ENCODE results near the gene ABCD3.
"Not testable (repeated sequence)": the region's sequence is repeated elsewhere in the genome, so short reads cannot be mapped to it uniquely, and the experiment has no call there.

Gene ABCD3

DNA sequence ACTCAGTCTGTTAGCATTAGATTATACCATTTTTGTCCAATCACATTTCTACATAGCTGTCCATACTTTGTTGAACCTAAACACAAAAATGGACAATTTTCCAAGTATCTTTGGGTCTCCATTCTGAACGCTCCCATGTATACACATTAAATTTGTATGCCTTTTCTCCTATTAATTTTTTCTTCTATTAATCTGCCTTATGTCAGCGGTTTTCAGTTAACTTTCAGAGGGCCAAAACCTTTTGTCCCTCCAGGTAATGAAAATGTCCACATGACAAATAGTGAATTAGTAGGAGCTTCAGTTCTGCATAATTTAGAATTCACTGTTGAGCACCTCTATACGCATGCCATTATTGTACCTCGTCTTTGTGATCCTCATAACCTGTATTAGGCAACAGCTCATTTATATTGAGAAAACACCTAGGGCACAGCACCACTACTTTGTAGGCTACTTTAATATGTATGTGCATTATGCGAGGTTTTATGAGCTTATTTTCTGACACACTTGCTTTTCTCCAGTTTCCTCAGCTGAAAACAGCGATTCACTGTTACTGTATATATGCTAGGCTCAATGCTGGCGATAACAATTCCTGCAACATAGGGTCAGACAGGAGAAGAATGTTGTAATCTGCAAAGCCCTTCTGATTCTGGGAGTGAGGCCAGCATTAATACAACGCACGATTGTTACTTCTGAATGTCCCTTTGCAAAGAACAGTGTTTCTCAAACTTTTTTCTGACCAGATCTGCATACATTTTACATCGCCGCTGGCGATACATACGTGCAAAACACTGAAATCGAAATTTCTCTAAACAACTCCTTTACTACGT lies 1.1 kb upstream of the ABCD3 start:
- DNase-seq: no peak

DNA sequence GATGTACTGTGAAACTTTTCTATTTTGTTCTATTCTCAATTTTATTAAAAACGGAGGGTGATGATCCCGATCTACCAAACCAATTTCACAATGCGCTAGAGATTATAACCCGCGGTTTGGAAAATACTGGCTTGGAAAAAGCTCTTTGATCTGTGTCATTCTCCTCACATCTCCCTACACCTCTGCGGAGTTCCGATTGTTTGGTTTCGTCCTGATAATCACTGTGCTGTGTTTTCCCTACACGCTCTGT lies 536 bp upstream of the ABCD3 start:
- no peak for DNase-seq

DNA sequence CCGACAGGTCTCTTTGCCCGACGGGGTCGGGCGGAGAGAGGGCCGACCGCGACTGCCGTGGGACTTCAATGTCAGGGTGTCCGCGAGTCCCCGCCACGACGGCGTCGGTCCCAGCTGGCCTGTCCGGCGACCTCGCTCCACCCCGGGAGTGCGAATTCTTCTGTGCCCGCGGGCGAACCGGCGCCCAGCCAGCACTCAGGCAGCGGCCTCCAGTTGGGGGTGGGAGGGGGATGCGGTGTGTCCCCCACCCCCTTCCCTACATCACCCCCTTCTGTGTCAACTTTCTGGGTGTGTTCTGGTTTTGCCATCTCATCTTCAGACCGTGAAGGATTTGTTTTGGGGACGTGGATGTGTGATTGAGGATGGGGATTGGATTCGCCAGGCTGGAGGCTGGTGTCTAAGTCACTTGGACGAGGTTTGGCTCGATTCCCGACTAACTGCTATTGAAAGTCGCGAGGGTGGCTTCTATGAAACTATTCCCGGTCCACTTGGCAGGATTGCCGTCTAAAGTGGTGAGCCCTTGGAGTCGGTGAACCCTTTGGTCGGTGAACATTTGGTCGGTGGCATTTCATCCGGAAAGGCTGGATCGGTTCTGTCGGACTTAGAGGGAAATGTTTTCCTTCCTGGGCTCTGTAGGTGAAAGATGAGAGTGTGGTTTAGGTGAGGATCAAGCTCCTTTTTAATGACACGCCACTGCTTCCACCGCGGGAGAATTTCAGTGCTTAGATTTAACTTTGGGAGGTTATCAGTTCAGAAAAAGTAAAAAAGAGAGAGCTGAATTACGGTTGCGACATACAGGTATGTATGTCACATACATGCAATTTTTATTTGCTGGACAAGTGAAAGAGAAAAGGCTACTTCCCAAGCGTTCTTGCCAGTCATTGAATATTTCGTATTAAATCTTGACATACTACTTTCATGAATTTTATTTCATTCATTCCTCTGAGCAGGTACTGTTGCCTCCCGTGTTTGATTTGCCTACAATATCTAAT lies 771 bp downstream of the ABCD3 start:
- DNase-seq: no peak

DNA sequence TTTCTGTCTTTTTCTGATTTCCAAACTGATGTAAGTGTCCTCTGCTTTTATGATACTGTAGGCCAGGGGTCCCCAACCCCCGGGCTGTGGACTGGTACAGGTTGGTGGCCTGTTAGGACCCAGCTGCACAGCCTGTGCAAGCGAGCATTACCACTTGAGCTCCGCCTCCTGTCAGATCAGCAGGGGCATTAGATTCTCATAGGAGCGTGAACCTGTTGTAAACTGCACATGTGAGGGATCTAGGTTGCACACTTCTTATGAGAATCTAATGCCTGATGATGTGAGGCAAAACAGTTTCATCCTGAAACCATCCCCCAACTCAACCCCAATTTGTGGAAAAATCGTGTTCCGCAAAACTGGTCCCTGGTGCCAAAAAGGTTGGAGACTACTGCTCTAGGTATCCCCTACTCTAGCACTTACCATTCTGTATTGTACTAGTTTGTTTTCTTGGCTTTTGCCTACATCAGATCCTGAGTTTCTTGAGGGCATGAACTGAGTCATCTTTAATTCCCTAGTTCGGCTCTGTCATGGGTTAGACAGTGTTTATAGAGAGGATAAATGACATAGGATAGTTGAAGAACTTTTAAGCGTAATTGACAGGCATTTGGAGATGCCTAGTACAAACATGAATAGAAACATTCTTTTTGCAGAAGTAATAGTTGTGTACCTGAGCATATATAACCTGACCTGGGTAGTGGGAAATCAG lies 4.1 kb downstream of the ABCD3 start:
- no peak for DNase-seq

DNA sequence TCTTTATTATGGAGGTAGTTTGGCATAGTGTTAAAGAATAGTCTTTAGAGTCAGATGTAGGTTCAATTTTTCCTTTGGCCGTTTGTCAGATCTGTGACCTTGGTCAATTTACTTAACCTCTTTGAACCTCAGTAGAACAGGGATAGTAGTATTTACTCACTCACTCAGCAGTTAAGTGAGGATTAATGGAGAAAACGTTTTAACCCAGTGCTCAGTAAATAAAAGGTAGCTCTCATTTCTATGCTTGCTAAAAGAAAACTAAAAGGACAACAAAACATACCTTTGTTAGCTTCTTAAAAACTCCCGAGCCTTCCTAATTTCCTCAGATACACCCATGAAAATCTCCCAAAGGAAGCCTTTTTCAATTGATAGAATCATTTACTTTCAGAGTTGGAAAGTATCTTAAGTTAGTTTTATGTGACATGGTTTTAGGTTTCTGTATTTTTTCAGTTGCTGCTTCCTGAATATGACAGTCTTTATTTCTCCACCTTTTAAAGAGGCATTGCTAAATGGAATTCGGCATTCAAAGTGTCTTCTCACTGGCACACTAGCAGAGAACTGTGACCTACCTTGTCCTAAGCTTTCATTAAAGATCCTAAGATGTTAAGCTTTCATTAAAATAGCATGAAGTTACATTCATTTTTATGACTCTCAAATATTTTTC lies 7.8 kb downstream of the ABCD3 start:
- DNase-seq: no peak

DNA sequence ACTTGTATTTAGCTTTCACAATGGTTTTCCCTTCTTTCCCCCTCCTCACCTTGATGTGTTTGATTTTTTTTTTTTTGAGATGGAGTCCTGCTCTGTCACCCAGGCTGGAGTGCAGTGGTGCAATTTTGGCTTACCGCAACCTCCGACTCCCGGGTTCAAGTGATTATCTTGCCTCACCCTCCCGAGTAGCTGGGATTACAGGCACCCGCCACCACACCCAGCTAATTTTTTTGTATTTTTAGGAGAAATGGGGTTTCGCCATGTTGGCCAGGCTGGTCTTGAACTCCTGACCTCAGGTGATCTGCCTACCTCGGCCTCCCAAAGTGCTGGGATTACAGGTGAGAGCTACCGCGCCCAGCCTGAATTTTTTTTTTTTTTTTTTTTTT lies 8.3 kb downstream of the ABCD3 start:
- not testable (repeated sequence) for DNase-seq

DNA sequence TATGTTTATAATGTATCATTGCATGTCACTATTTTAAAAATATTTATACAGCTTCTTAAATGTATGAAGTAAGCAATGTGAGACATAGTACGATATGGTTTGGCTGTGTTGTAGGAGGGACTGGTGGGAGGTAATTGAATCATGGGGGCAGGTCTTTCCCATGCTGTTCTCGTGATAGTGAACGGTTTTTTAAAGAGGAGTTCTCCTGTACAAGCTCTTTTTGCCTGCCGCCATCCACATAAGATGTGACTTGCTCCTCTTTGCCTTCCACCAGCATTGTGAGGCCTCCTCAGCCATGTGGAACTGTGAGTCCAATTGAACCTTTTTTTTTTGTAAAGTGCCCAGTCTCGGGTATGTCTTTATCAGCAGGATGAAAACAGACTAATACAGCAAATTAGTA lies 10.3 kb downstream of the ABCD3 start:
- no peak for DNase-seq

DNA sequence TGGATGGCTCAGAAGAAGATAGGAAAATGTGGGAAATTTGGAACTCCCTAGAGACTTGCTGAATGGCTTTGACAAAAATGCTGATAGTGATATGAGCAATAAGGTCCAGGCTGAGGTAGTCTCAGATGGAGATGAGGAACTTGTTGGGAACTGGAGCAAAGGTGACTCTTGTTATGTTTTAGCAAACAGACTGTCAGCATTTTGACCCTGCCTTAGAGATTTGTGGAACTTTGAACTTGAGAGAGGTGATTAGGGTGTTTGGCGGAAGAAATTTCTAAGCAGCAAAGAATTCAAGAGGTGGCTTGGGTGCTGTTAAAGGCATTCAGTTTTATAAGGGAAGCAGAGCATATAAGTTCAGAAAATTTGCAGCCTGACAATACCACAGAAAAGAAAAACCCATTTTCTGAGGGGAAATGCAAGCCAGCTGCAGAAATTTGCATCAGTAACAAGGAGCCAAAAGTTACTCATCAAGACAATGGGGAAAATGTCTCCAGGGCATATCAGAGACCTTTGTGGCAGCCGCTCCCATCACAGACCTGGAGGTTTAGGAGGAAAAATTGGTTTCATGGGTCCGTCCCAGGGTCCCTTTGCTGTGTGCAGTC lies 10.8 kb downstream of the ABCD3 start:
- not testable (repeated sequence) for DNase-seq

DNA sequence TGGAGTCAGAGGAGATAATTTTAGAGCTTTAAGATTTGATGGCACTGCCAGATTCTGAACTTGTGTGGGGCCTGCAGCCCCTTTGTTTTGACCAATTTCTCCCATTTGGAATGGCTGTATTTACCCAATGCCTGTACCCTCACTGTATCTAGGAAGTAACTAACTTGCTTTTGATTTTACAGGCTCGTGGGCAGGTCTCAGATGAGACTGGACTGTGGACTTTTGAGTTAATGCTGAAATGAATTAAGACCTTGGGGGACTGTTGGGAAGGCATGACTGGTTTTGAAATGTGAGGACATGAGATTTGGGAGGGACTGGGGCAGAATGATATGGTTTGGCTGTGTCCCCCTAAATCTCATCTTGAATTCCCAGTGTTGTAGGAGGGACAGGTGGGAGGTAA lies 11.9 kb downstream of the ABCD3 start:
- not testable (repeated sequence) for DNase-seq

DNA sequence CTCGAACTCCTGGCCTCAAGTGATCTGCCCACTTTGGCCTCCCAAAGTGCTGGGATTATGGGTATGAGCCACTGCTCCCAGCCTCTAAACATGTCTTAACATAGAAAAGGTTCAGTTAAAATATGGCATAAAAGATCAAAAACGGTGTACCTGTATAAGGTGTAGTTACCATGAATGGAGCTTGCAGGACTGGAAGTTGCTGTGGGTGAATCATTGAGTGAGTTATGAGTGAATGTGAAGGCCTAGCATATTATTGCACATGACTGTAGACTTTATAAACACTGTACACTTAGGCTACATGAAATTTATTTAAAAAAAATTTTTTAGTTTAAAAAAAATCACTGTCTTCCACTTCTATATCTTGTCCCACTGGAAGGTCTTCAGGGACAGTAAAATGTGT lies 15.7 kb downstream of the ABCD3 start:
- DNase-seq: no peak

DNA sequence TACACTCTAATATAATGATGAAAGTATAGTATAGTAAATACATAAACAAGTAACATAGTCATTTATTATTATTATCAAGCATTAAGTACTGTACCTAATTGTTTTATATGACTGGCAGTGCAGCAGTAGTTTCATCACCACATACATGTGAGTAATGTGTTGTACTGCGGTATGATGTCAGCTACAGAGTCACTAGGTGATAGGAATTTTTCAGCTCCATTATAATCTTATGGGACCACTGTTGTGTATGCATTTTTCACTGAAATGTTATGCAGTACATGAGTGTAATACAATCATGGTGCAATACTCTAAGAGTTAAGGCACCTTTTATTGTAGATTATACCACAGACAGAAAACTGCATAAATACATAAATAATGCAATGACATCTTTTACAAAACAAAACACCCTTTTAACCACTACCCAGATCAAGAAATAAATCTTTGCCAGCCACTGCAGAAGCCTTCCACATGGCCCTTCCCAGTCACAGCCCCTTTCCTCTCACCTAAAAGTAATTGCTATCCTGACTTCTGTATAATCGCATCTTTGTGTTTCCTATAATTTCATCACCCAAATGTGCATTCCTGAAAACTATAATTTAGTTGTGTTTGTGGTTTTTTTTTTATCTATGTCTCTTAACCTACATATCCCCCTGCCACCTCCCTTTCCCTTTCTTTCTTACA lies 16.3 kb downstream of the ABCD3 start:
- no peak for DNase-seq

DNA sequence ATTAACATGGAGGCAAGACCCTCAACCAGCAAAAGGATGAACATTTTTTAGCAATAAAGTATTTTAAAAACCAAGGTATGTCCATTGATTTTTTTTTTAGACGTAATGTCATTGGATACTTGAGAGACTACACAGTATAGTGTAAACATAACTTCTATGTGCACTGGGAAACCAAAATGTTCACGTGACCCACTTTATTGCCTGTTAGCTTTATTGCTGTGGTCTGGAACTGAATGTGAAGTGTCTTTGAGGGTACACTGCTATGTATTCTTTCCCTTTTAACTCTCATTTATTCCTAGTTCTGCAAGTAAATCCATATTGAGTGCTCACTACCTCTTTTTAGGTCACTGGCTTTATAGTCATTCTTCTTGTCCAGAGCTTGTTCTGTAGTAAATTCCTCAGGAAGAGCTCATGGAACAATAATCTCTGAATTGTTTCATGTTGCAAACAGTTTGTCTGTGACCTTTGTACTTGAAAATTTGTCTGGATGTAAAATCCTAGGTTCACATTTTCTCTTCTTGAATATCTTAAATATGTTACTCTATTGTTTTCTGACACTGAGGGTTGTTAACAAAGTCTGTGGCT lies 20.6 kb downstream of the ABCD3 start:
- no peak for DNase-seq

DNA sequence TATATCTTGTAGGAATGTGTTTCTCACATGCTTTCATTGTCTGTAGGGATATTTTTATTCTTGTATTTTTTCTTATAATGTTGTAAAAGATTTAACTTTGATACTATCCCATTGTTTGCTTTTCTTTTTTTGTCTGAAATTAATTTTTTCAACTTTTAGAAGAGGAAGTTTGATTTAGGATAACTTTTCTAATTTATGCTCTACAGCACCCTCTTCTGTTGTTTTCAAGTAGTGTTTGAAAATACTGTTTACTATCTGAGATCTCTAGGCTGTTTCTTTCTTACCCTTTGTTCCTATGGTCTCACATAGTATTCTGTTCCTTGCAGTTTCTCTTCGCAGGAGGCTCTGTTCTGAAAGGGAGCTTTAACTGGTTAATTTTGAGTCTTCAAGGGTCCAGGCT lies 21.9 kb downstream of the ABCD3 start:
- DNase-seq: no peak

DNA sequence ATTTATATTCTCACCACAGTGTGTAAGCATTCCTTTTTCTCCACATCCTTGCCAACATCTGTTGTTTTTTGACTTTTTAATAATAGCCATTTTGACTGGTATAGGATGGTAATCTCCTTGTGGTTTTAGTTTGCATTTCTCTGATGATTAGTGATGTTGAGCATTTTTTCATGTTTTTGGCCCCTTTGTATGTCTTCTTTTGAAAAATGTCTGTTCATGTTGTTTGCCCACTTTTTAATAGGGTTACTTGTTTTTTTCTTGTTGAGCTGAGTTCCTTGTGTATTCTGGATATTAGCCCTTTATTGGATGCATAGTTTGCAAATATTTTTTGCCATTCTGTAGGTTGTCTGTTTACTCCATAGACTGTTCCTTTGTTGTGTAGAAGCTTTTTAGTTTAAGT lies 24.9 kb downstream of the ABCD3 start:
- not testable (repeated sequence) for DNase-seq

DNA sequence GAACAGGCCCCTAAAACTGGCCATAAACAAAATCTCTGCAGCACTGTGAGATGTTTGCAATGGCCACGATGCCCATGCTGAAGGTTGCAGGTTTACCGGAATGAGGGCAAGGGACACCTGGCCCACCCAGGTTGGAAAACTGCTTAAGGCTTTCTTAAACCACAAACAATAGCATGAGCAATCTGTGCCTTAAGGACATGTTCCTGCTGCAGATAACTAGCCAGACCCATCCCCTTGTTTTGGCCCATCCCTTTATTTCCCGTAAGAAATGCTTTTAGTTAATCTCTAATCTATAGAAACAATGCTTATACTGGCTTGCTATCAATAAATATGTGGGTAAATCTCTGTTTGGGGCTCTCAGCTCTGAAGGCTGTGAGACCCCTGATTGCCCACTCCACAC lies 26.6 kb downstream of the ABCD3 start:
- DNase-seq: not testable (repeated sequence)

DNA sequence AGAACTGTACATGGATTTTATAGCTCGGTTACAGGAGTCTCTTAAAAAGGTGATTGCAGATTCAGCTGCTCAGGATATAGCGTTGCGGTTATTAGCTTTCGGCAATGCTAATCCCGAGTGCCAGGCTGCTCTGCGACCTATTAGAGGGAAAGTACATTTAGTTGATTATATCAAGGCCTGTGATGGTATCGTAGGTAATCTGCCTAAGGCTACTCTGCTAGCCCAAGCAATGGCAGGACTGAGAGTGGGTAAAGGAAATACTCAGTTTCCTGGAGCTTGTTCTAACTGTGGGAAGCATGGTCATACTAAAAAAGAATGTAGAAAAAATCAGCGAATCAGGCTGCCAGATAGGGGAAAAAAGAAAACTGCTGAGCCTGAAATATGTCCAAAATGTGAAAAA lies 27.5 kb downstream of the ABCD3 start:
- DNase-seq: not testable (repeated sequence)

DNA sequence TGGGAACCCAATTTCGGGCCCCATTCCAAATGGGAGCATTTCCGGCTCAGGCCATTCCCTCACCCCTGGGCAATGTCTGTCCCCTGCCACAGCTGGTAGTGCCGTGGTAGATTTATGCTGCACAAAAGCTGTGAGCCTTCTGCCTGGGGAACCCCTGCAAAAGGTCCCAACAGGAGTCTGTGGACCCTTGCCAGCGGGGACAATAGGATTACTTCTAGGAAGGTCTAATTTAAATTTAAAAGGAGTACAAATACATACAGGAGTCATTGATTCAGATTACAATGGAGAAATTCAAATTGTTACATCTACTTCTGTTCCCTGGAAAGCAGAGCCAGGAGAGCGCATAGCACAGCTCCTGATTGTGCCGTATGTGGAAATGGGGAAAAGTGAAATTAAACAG lies 28.0 kb downstream of the ABCD3 start:
- not testable (repeated sequence) for DNase-seq

DNA sequence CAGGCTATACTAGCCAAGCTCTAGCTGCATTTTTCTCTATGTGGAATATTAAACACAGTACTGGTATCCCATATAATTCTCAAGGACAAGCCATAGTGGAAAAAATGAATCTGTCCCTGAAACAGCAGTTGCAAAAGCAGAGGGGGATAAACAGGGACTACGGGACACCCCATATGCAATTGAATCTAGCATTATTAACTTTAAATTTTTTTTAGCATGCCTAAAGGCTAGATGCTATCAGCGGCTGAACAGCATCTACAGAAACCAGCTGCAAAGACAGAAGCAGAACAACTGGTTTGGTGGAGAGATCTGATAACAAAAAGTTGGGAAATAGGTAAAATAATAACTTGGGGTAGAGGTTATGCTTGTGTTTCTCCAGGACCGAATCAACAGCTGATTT lies 30.6 kb downstream of the ABCD3 start:
- DNase-seq: not testable (repeated sequence)

DNA sequence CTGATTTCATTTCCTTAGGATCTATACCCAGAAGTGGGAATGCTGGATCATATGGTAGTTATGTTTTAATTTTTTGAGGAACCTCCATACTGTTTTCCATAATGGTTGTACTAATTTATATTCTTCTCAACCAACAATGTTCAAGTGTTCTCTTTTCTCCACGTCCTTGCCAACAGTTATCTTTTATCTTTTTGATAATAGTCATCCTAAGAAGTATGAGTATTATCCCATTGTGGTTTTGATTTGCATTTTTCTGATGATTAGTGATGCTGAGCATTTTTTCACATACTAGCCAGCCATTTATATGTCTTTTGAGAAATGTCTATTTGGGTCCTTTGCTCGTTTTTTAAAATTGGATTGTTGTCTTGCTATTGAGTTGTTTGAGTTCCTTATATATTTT lies 38.5 kb downstream of the ABCD3 start:
- DNase-seq: no peak

DNA sequence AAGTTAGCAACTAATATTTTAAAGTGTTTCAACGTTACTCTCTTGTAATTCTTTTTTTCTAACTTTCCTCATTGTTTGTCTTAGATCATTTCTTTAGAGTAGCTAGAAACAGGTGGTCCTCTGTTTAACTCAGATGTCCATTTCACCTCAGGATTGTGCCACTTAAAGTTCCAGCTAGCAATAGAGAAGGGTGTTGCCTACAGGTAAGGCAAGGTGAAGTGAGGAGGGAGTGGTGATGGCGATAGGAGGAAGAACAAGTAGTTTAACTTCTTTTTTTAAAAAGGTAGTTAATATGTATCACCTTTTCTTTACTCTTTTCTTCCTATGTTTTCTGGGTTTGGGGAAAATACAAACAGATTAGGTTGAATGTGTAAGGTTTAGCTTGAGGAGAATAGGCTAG lies 44.4 kb downstream of the ABCD3 start:
- DNase-seq: no peak

DNA sequence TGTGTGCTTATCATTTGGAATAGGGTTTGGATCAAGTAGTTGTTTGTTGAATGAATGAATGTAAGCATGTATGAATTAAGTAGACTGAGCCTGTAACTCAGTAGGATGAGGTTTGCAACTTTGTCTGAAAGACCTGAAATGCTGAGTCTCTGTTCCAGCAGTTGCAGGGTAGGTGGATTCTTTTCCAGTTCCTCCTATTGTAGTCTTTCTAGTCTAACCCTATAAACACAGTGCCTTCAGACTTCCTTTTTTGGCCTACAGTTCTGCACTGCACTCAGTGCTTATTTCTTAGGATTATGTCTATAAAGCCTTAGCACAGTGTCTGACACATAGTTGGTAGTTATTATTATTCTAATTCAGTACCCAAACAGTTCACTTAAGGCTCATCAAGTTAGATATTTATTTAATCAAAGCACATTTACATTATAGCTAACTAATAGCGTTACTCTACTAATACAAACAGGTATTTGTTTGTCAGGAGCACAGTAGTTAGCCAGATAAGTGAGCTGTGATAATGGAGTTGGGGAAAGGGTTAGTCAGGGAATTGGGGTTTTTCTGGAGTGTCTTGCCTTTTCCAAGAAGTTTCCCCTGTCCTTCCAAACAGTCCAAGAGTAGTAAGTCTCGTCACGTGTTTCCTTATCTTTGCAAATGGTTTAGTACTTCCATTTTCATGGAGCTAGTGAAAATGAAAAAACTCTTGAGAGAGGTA lies 45.0 kb downstream of the ABCD3 start:
- DNase-seq: no peak
